GM23338 (cell line): ENCODE measurements around the gene CAMTA1. TPM values are rescaled to one million over a fixed set of nuclear protein-coding genes. Genes with fewer than 3 reads are reported as not detected.
"Not testable (repeated sequence)": the region's sequence is repeated elsewhere in the genome, so short reads cannot be mapped to it uniquely, and the experiment has no call there.

Experiments
- ATAC-seq: fragments of 200-7000 bp; cut with Tn5 transposase; 3 replicates; pipeline ENCODE4 v1.9.1; 2020
- DNase-seq: peaks from one replicate; pipeline ENCODE4 v3.0.0-alpha.2; 2015; ENCODE audit warnings: low spot score
- H2AFZ ChIP-seq: fragments of 200-600 bp; sonication (generic); 2 replicates; pipeline ENCODE4 v1.8.0; 2016; ENCODE audit warnings: antibody characterized with exemption, mild to moderate bottlenecking, moderate library complexity
- H3F3A ChIP-seq: fragments of 200-600 bp; sonication (generic); replicated peaks from 2 replicates; pipeline ENCODE4 v1.8.0; 2017; ENCODE audit warnings: antibody characterized with exemption, mixed run types, low read depth
- H3K27ac ChIP-seq: fragments of 200-600 bp; sonication (generic); 2 replicates; pipeline ENCODE4 v1.6.1; 2016; ENCODE audit warnings: low read depth
- H3K27me3 ChIP-seq: fragments of 200-600 bp; sonication (generic); 2 replicates; pipeline ENCODE4 v1.8.0; 2016; ENCODE audit warnings: mild to moderate bottlenecking, mixed run types, moderate library complexity; ENCODE audit not compliant: insufficient read depth
- H3K36me3 ChIP-seq: fragments of 200-600 bp; sonication (generic); 2 replicates; pipeline ENCODE4 v1.8.0; 2016; ENCODE audit warnings: mild to moderate bottlenecking; ENCODE audit not compliant: insufficient read depth
- H3K4me1 ChIP-seq: fragments of 200-600 bp; sonication (generic); 2 replicates; pipeline ENCODE4 v1.8.0; 2016; ENCODE audit warnings: mild to moderate bottlenecking, moderate library complexity; ENCODE audit not compliant: insufficient read depth
- H3K4me2 ChIP-seq: fragments of 200-600 bp; sonication (generic); 2 replicates; pipeline ENCODE4 v1.7.1; 2017; ENCODE audit warnings: mixed run types
- H3K4me3 ChIP-seq: fragments of 200-600 bp; sonication (generic); 2 replicates; pipeline ENCODE4 v1.6.1; 2016; ENCODE audit warnings: mixed run types
- H3K79me2 ChIP-seq: fragments of 200-600 bp; sonication (generic); replicated peaks from 2 replicates; pipeline ENCODE4 v1.8.0; 2017; ENCODE audit warnings: mild to moderate bottlenecking; ENCODE audit not compliant: insufficient read depth
- H3K9me2 ChIP-seq: fragments of 200-600 bp; sonication (generic); 2 replicates; pipeline ENCODE4 v1.8.0; 2017; ENCODE audit not compliant: insufficient read depth
- H4K20me1 ChIP-seq: fragments of 200-600 bp; sonication (generic); replicated peaks from 2 replicates; pipeline ENCODE4 v1.8.0; 2017; ENCODE audit warnings: mild to moderate bottlenecking; ENCODE audit not compliant: insufficient read depth
- H3K27ac Mint-ChIP-seq: 2 replicates; pipeline ENCODE4 v1.8.0; 2020; ENCODE audit warnings: inconsistent platforms, mild to moderate bottlenecking, moderate library complexity, mixed read lengths
- H3K27me3 Mint-ChIP-seq: 3 replicates; pipeline ENCODE4 v1.8.0; 2022; ENCODE audit warnings: low read depth, mild to moderate bottlenecking, moderate library complexity, mixed read lengths, inconsistent platforms; ENCODE audit not compliant: insufficient read depth, poor library complexity
- H3K36me3 Mint-ChIP-seq: 3 replicates; pipeline ENCODE4 v1.8.0; 2021; ENCODE audit warnings: low read depth, mild to moderate bottlenecking, inconsistent platforms, moderate library complexity, mixed read lengths
- H3K4me1 Mint-ChIP-seq: 3 replicates; pipeline ENCODE4 v1.8.0; 2020; ENCODE audit warnings: mild to moderate bottlenecking, inconsistent platforms, mixed read lengths
- H3K4me3 Mint-ChIP-seq: 3 replicates; pipeline ENCODE4 v1.8.0; 2021; ENCODE audit warnings: moderate library complexity, mild to moderate bottlenecking, inconsistent platforms, mixed read lengths
- H3K9me3 Mint-ChIP-seq: 3 replicates; pipeline ENCODE4 v1.8.0; 2020; ENCODE audit warnings: moderate library complexity, mild to moderate bottlenecking, inconsistent platforms, mixed read lengths
- CREB1 ChIP-seq: fragments of 250-450 bp; sonication (Bioruptor Pico); IDR thresholded peaks from 2 replicates; pipeline ENCODE4 v1.5.0; 2020; ENCODE audit warnings: low read depth, mild to moderate bottlenecking, moderate library complexity
- EZH2 ChIP-seq: fragments of 200-600 bp; sonication (generic); IDR thresholded peaks from one replicate; pipeline ENCODE4 v1.8.0; 2017; ENCODE audit warnings: antibody characterized with exemption, mild to moderate bottlenecking, low read depth; ENCODE audit not compliant: unreplicated experiment
- EZH2phosphoT487 ChIP-seq: fragments of 200-600 bp; sonication (generic); IDR thresholded peaks from one replicate; pipeline ENCODE4 v1.8.1; 2018; ENCODE audit warnings: antibody characterized with exemption; ENCODE audit not compliant: unreplicated experiment
- JUNB ChIP-seq: IDR thresholded peaks from one replicate; pipeline ENCODE4 v1.6.1; 2016; ENCODE audit warnings: antibody characterized with exemption; ENCODE audit not compliant: unreplicated experiment
- NANOG ChIP-seq: IDR thresholded peaks from 2 replicates; pipeline ENCODE4 v1.6.1; 2016; ENCODE audit warnings: antibody characterized with exemption, borderline replicate concordance
- STAT1 ChIP-seq: IDR thresholded peaks from one replicate; pipeline ENCODE4 v1.6.1; 2016; ENCODE audit warnings: antibody characterized with exemption; ENCODE audit not compliant: unreplicated experiment
- ZNF114 ChIP-seq: fragments of 250-450 bp; sonication (Bioruptor Pico); IDR thresholded peaks from 2 replicates; pipeline ENCODE4 v1.5.0; 2020; ENCODE audit warnings: mild to moderate bottlenecking, moderate library complexity
- ZNF331 ChIP-seq: fragments of 250-450 bp; sonication (Bioruptor Pico); IDR thresholded peaks from 2 replicates; pipeline ENCODE4 v1.5.0; 2020; ENCODE audit warnings: low read depth, mild to moderate bottlenecking, moderate library complexity
- polyA plus RNA-seq: library from polyadenylated mRNA; unstranded; fragments of >200 nt; fragmentation: Nextera tagmentation; extraction: Ambion mirVana; gene quantifications from 2 replicates; pipeline ENCODE4 v1.2.1, GENCODE V29; 2016
- total RNA-seq: library from RNA; depleted of rRNA; stranded (reverse); fragments of >200 nt; shearing (Covaris generic); gene quantifications from 2 replicates; pipeline ENCODE4 v1.2.3, GENCODE V29; 2014
- TF ChIP-seq, protein P1 (sequence below): IDR thresholded peaks from one replicate; pipeline ENCODE4 v1.6.1; 2018; ENCODE audit warnings: antibody characterized with exemption; ENCODE audit not compliant: unreplicated experiment

Gene CAMTA1
- total and polyA plus RNA-seq, 2 experiments from 2014 or later, result 115 to 519 TPM

DNA sequence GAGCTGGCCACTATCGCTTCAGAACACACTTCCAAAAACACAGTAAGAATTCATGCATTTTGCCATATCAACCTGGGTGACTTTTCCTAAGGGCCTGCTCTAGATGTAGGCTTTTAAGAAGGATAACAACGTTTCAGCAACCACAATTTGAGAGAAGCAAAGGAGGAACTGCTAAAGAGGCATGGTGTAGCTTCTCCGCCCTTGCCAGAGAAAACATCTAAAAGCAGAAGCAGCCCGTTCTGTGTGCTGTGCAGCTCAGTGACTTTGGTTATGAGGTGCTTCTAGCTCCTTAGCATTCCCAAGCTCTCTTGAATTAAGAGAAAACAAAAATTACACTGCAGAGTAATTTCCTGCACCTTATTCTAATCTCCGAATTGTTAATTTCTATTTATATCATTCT is 1001.5 kb downstream of the CAMTA1 start (continued):
- TF ChIP-seq, protein P1, sequence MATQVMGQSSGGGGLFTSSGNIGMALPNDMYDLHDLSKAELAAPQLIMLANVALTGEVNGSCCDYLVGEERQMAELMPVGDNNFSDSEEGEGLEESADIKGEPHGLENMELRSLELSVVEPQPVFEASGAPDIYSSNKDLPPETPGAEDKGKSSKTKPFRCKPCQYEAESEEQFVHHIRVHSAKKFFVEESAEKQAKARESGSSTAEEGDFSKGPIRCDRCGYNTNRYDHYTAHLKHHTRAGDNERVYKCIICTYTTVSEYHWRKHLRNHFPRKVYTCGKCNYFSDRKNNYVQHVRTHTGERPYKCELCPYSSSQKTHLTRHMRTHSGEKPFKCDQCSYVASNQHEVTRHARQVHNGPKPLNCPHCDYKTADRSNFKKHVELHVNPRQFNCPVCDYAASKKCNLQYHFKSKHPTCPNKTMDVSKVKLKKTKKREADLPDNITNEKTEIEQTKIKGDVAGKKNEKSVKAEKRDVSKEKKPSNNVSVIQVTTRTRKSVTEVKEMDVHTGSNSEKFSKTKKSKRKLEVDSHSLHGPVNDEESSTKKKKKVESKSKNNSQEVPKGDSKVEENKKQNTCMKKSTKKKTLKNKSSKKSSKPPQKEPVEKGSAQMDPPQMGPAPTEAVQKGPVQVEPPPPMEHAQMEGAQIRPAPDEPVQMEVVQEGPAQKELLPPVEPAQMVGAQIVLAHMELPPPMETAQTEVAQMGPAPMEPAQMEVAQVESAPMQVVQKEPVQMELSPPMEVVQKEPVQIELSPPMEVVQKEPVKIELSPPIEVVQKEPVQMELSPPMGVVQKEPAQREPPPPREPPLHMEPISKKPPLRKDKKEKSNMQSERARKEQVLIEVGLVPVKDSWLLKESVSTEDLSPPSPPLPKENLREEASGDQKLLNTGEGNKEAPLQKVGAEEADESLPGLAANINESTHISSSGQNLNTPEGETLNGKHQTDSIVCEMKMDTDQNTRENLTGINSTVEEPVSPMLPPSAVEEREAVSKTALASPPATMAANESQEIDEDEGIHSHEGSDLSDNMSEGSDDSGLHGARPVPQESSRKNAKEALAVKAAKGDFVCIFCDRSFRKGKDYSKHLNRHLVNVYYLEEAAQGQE, result no peak
- TF ChIP-seq ZNF331 (CRISPR knock-in tag) (no peak), EZH2 (no peak), EZH2phosphoT487 (no peak), ZNF114 (CRISPR knock-in tag) (no peak), NANOG (no peak)

DNA sequence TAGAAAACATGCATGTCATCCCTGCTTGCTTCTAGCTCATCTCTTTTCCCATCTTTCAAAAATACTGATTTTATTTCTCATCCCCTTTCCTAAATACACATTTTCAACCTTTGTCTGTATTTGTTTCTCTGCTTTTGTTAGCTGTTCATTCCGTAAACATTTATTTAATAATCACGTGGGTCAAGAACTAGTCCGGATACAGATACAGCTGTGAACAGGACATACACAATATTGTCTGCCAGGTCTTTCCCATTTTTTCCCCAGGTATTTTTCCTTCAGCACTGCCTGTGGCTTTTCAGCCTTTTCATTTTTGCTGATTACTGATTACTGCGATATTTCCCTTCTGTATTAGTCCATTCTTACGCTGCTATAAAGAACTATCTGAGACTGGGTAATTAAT is 1004.6 kb downstream of the CAMTA1 start:
- DNase-seq, result no peak
- peaks cover 46% of the 10 kb centered on the region for H3K9me3 Mint-ChIP-seq
- H3K27ac Mint-ChIP-seq, result no peak overlapping the region
- Histone ChIP-seq H3K27ac (no peak overlapping the region), H3K9me2 (no peaks in the 10 kb centered on the region; the same call in 1 of the 2 replicates), H3K4me2 (no peak overlapping the region), H4K20me1 (no peaks in the 10 kb centered on the region), H2AFZ (no peak overlapping the region), H3K27me3 (peaks cover 5% of the 10 kb centered on the region), H3K4me3 (no peak overlapping the region), H3K79me2 (no peaks in the 10 kb centered on the region), H3F3A (no peaks in the 10 kb centered on the region), H3K4me1 (no peaks in the 10 kb centered on the region), H3K36me3 (peaks cover 58% of the 10 kb centered on the region)
- peaks cover 10% of the 10 kb centered on the region for H3K27me3 Mint-ChIP-seq
- TF ChIP-seq JUNB (no peak), STAT1 (no peak), ZNF114 (CRISPR knock-in tag) (no peak), CREB1 (CRISPR knock-in tag) (no peak)
- no peak overlapping the region for H3K4me3 Mint-ChIP-seq
- ATAC-seq, result no peak
- H3K36me3 Mint-ChIP-seq, result peaks cover 85% of the 10 kb centered on the region
- H3K4me1 Mint-ChIP-seq, result no peaks in the 10 kb centered on the region

GRCh38 chr1:7791027-7791426 is 1005.8 kb downstream of the CAMTA1 start:
- not testable (repeated sequence) for H3K4me3 Mint-ChIP-seq
- Mint-ChIP-seq H3K36me3 (peaks cover 81% of the 10 kb centered on the region), H3K9me3 (peaks cover 40% of the 10 kb centered on the region)

More at GRCh38 chr1:7791027-7791426, 1005.8 kb downstream of the CAMTA1 start:
- DNase-seq, H3F3A ChIP-seq, H3K9me2 ChIP-seq, H3K4me1 Mint-ChIP-seq, H3K4me1 ChIP-seq, H3K27me3 ChIP-seq, ATAC-seq, H3K27ac Mint-ChIP-seq, H4K20me1 ChIP-seq, H3K4me3 ChIP-seq, H3K27me3 Mint-ChIP-seq, H3K4me2 ChIP-seq, H3K27ac ChIP-seq, H2AFZ ChIP-seq, H3K79me2 ChIP-seq: not testable (repeated sequence)
- peaks cover 53% of the 10 kb centered on the region for H3K36me3 ChIP-seq
